Adrenal gland (tissue), 5 donors: ENCODE measurements around the gene MYL3.

Experiments
- POLR2A ChIP-seq, 2 donors: fragments of 450-650 bp; IDR thresholded peaks; one replicate each; pipeline ENCODE4 v1.6.1; 2017; ENCODE audit warnings: antibody characterized with exemption in 2 of 2, mild to moderate bottlenecking in 2 of 2, moderate library complexity in 1 of 2
- TF ChIP-seq, protein P1 (sequence below), 6 experiments: fragments of 450-650 bp in 4 of 6; fragments of 200-600 bp in 2 of 6; sonication (generic) in 1 of 6; IDR thresholded peaks; 1 replicate in 5 of 6; 2 replicates in 1 of 6; pipeline versions ENCODE4 v1.5.1 to v1.8.0; 2016 to 2021; ENCODE audit warnings: antibody characterized with exemption in 6 of 6, mild to moderate bottlenecking in 2 of 6, moderate library complexity in 1 of 6
- donor health status: DM: no; HTN: no; CAD: no.

GRCh38 chr3:46877406-46878125 lies 14.3 kb upstream of the MYL3 start, which contains the start of gene PTH1R:
- TF ChIP-seq, protein P1, sequence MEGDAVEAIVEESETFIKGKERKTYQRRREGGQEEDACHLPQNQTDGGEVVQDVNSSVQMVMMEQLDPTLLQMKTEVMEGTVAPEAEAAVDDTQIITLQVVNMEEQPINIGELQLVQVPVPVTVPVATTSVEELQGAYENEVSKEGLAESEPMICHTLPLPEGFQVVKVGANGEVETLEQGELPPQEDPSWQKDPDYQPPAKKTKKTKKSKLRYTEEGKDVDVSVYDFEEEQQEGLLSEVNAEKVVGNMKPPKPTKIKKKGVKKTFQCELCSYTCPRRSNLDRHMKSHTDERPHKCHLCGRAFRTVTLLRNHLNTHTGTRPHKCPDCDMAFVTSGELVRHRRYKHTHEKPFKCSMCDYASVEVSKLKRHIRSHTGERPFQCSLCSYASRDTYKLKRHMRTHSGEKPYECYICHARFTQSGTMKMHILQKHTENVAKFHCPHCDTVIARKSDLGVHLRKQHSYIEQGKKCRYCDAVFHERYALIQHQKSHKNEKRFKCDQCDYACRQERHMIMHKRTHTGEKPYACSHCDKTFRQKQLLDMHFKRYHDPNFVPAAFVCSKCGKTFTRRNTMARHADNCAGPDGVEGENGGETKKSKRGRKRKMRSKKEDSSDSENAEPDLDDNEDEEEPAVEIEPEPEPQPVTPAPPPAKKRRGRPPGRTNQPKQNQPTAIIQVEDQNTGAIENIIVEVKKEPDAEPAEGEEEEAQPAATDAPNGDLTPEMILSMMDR (IDR thresholded peaks at IDR 0.05) = no peak
- no peak for TF ChIP-seq POLR2A (IDR thresholded peaks at IDR 0.05)
